Kidney (tissue), 14 donors: Measurements from ENCODE around the gene SCN1A. TPM values are rescaled to one million over a fixed set of nuclear protein-coding genes. Genes with fewer than 3 reads are reported as not detected.

ENCODE experiments used
- DNase-seq, 5 donors: peaks; one replicate each; pipeline ENCODE4 v3.0.0-alpha.2; 2013 to 2020
- FAIRE-seq: peaks from 2 replicates; lab custom pipeline; 2012; peaks lifted over from hg19 to GRCh38; lab: Jason Lieb, UNC
- H3K27ac ChIP-seq, 2 donors: one replicate each; pipeline ENCODE4 v1.7.0; 2013; ENCODE audit warnings: low read depth in 2 of 2, low read length in 2 of 2, inconsistent platforms in 1 of 2
- H3K27me3 ChIP-seq: one replicate; pipeline ENCODE4 v1.7.1; 2013; ENCODE audit warnings: low read length, inconsistent platforms; ENCODE audit not compliant: control insufficient read depth, insufficient read depth
- H3K36me3 ChIP-seq, 3 donors: one replicate each; pipeline versions ENCODE4 v1.7.0 to v1.7.1; 2013; ENCODE audit warnings: low read length in 3 of 3, control low read depth in 1 of 3, inconsistent platforms in 1 of 3; ENCODE audit not compliant: insufficient read depth in 3 of 3, control insufficient read depth in 2 of 3
- H3K4me1 ChIP-seq, 3 donors: one replicate each; pipeline versions ENCODE4 v1.7.0 to v1.7.1; 2013; ENCODE audit warnings: low read length in 3 of 3, inconsistent platforms in 1 of 3, low read depth in 1 of 3; ENCODE audit not compliant: control insufficient read depth in 2 of 3, insufficient read depth in 2 of 3
- H3K4me3 ChIP-seq, 3 donors: one replicate each; pipeline versions ENCODE4 v1.7.0 to v1.8.1; 2013; ENCODE audit warnings: low read length in 3 of 3, control low read depth in 1 of 3, inconsistent platforms in 1 of 3
- H3K9ac ChIP-seq, 3 donors: one replicate each; pipeline versions ENCODE4 v1.7.0 to v1.7.1; 2013; ENCODE audit warnings: low read length in 3 of 3, control low read depth in 1 of 3, inconsistent platforms in 1 of 3
- H3K9me3 ChIP-seq, 3 donors: one replicate each; pipeline versions ENCODE4 v1.7.0 to v1.7.1; 2013; ENCODE audit warnings: low read length in 3 of 3, control low read depth in 1 of 3, inconsistent platforms in 1 of 3; ENCODE audit not compliant: control insufficient read depth in 2 of 3, insufficient read depth in 1 of 3
- intact Hi-C: fragments of 100-400 bp; cut with DNase I; formaldehyde crosslinking; loops from one replicate; pipeline ENCODE4 v1.11.1; 2022
- polyA plus RNA-seq: library from polyadenylated mRNA; stranded (reverse); fragments of 350-450 nt; fragmentation: Illumina TruSeq; extraction: RNeasy Lipid Tissue Mini Kit (QIAGEN cat#74804); gene quantifications from one replicate; pipeline ENCODE4 v1.2.3, GENCODE V29; 2014; ENCODE audit warnings: low read depth, low replicate concordance; ENCODE audit not compliant: insufficient read depth
- total RNA-seq: library from RNA; stranded (reverse); fragmentation: NEBNext Ultra II Directional; extraction: Animal tissue kit (Norgen Biotek cat#: 25700); gene quantifications from one replicate; pipeline ENCODE4 v1.2.1, GENCODE V29; 2021
- TF ChIP-seq, protein P1 (sequence below): IDR thresholded peaks from 3 replicates; pipeline ENCODE4 v1.5.1; 2012; ENCODE audit warnings: mild to moderate bottlenecking, moderate library complexity, borderline replicate concordance; ENCODE audit not compliant: insufficient read depth; ENCODE audit errors: extremely low read depth
- donor health status: control.
- donor health status: control.
- donor health status: control.
- donor health status: control.
- donor health status: control.
- donor health status: DM: yes; HTN: yes; CAD: no.
- donor health status: Normal renal cell carcinoma (clear cell type).

The SCN1A gene
- total and polyA plus RNA-seq, 2 donors from 2014 or later: not detected

DNA sequence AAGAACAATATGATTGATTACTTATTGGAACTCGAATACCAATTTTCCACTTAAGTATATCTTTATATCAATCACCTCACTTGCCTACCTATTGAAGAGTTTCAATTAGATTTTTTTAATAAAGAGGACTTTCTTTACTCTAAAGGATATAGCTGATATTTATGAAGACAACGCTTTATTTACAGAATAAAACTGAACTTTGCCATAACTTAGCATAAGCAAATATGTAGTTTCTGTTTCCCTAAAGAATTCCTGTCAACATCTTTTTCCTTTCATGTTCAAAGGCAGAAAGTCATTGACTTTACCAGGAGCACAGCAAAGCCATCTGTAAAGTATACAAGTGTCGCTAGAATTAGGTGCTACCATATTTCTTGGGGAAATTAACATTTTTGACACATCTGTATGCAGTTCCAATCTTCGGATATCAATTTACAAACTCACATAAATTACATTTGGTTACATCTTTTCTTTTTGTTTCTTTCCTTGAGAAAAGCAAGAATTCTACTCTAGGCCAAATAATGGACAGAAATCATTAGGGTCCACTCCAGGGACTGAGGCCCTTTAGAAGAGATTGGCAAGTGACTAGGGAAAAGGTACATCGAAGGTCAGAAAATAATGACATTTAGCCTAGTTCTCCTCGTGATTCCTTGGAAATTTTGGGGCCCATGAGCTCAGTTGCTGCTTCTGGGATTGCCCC, 7.5 kb upstream of the SCN1A start:
- DNase-seq (no peak), FAIRE-seq (no peak)
- Histone ChIP-seq H3K4me1 (no peaks in the 10 kb centered on the region), H3K27ac (no peak overlapping the region), H3K4me3 (no peak overlapping the region), H3K27me3 (no peaks in the 10 kb centered on the region), H3K36me3 (no peaks in the 10 kb centered on the region), H3K9me3 (no peaks in the 10 kb centered on the region), H3K9ac (no peak overlapping the region)
- TF ChIP-seq, protein P1, sequence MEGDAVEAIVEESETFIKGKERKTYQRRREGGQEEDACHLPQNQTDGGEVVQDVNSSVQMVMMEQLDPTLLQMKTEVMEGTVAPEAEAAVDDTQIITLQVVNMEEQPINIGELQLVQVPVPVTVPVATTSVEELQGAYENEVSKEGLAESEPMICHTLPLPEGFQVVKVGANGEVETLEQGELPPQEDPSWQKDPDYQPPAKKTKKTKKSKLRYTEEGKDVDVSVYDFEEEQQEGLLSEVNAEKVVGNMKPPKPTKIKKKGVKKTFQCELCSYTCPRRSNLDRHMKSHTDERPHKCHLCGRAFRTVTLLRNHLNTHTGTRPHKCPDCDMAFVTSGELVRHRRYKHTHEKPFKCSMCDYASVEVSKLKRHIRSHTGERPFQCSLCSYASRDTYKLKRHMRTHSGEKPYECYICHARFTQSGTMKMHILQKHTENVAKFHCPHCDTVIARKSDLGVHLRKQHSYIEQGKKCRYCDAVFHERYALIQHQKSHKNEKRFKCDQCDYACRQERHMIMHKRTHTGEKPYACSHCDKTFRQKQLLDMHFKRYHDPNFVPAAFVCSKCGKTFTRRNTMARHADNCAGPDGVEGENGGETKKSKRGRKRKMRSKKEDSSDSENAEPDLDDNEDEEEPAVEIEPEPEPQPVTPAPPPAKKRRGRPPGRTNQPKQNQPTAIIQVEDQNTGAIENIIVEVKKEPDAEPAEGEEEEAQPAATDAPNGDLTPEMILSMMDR: no peak
- intact Hi-C loops: no loop called here

DNA sequence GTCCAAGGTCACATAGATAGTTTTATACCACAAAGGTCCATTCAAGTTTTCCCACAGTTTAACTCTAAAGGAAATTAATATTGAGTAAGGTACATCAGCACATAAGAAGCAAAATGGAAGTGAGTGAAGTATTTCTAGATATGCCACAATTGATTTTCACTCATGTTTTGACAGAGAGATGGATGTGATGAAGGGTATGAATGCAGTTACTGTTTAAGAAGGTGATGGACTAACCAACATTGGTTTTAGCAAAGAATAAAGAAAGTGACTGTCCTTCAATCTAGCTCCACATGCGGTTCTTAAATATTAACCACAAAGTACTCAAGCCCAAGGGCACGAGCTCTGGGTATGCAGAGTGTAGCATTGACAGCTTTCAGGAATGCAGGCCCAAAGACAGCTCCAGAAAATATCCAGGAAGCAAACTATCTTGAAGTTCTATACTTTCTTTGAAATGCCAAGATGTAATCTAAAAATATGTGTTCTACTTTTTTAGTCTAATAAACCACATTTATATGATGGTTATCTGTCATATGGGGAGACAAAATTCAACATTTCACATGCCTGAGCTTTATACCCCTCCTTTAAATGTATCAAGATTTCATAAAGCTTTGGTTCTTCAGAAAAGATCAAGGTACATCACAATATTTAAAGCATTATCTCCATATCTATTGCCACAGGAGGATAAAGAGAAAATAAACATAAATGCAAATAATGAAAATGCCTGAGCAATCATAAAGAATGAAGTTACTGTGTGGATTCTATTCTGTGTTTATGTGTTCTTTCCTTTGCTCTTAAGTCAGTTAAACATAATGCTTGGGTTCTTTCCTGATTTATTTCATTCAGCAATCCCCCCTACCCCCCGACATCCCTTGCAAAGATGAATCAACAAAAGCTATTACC, 6.7 kb upstream of the SCN1A start:
- H3K9me3 ChIP-seq: no peaks in the 10 kb centered on the region
- no peak overlapping the region for H3K27ac ChIP-seq
- TF ChIP-seq, protein P1: no peak
- intact Hi-C loops: no loop called here
- no peak overlapping the region for H3K9ac ChIP-seq
- no peaks in the 10 kb centered on the region for H3K36me3 ChIP-seq
- DNase-seq (peak in 2 of 5 donors; percentile 12 to 42), FAIRE-seq (peak; percentile 39)
- H3K27me3 ChIP-seq: no peaks in the 10 kb centered on the region
- no peaks in the 10 kb centered on the region for H3K4me1 ChIP-seq
- H3K4me3 ChIP-seq: no peak overlapping the region

DNA sequence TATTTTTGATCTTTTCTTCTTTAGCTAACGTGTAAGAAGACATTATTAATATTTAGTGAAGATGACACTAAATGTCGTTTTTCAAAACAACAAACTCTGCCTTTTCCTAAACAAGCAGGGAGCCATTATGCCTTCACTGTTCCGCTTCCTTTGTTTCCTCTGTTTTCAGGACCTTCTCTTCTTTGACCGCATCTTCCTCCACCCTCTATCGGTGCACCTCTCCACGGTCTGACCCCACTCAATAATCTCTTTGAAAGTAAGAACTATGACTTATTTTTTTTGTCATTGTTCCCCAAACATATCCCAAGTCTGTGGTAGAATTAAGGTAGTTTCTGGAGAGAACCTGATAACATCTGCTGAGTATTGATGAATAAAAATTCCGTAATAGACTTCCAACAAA, 5.8 kb upstream of the SCN1A start:
- FAIRE-seq: no peak
- TF ChIP-seq, protein P1: no peak
- Histone ChIP-seq H3K9ac (no peak overlapping the region), H3K9me3 (no peaks in the 10 kb centered on the region), H3K27me3 (no peaks in the 10 kb centered on the region), H3K4me3 (no peak overlapping the region), H3K4me1 (no peaks in the 10 kb centered on the region), H3K36me3 (no peaks in the 10 kb centered on the region), H3K27ac (no peak overlapping the region)
- intact Hi-C loops: no loop called here
- DNase-seq: no peak
